ENCODE measurements around the gene FAN1.

FAN1 gene

DNA sequence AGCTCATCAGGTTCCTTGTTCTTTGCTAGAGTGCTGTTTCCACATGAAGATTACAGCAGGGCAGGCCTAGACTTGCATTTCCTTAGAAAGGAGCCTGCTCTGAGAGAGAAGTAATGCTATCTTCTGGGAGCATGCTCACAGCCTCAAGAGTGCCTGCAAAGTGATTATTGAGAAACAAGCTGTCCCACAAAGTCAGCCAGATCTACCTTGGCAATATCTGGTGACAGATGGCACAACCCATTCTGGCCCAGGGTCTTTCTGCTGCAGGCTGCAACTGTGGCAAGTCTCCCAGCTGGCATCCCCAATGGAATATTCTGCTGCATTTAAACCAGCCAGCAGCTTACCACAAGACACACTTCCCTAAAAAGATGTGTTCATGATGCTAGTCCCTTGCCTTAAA lies 58.4 kb downstream of the FAN1 start:
- DNase-seq: no peak

DNA sequence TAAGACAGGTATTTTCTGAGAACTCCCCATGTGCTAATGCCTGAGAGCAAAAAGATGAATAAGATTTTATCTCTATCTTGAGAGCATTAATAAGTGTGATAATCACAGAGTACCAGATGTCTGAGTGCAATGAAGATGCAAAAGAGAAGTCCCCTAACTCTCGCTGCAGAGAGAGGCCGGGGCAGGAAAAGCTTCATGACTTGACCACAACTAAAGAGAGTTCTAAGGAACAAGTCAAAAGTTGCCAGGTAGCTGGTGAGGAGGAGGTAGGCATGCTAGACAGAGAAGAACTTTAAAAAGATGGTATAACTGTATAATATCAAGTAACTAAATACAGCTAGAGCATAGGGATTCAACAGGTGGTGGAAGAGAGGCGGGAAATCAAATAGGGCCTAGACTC lies 58.9 kb downstream of the FAN1 start:
- DNase-seq: no peak

DNA sequence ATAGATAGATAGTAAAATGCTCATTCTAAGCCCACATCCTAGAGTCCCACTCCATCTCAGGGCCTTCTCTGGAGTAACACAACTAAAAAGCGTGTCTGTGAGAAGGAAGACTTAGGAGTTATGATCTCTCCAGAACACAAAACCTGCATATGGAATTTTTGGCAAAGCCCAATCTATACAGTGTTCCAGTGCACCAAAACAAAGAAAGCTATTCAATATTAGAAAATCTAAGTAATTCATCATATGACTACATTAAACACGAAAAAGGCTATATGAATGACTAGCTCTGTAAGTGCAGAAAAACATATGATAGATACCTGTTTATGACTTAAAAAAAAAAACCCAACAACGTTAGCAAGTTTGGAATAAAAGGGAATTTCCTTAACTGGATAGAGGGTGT lies 60.0 kb downstream of the FAN1 start:
- no peak for DNase-seq

- no peak for DNase-seq
Measured at GRCh38 chr15:30969724-30970123, 66.0 kb downstream of the FAN1 start.

DNA sequence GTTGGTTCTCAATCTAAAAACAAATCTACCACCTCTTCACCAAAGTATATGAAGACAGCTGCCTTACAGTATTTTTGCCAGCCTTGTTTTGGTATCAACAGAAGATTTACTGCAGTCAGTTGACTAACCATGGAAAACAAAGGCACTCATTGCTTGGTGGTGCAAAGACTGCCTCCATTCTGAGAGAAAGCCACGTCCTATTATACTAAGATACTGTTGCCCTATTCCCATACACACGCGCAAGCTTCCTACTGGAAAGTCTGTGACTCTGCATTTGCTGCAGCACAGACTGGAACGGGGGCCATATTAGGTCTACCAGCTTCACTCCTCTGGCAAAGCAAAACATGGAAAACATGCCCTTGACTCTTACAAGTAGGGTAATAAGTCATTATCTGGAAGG lies 69.7 kb downstream of the FAN1 start:
- DNase-seq: no peak

DNA sequence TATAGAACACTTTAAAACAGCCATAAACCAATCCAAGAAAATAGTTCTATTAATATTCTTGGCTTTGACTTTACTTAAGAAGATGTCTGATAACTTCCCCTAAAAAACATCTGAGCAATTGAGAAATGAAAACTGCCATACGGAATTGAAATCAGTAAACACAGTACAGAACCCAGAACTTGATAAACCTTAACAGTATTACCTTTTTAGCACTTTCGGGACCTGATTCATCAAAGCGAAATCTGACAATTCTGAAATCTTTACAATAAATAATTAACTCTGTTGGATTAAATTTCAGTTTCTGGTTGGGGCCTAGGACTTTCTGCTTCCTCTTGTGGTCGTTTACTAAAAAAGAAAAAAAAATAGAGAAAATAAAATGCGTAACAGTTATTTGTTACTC lies 70.4 kb downstream of the FAN1 start:
- DNase-seq: no peak

- no peak for DNase-seq
Measured at GRCh38 chr15:30978328-30978727, 74.6 kb downstream of the FAN1 start.

DNA sequence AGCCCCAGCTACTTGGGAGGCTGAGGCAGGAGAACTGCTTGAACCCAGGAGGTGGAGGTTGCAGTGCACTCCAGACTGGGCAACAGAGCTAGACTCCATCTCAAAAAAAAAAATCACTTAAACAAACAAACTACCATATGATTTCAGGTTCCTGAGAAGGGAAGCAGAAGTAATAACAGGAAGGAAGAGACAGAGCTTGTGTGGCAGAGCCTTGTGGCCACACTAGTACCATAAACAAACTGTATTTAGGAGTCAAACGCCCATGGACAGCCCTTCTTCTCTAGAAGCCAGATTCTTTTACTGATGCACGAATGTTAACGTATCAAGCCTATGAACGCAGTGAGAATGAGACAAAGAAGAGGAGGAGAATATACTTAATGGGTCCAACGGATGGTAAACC lies 75.7 kb downstream of the FAN1 start:
- no peak for DNase-seq

DNA sequence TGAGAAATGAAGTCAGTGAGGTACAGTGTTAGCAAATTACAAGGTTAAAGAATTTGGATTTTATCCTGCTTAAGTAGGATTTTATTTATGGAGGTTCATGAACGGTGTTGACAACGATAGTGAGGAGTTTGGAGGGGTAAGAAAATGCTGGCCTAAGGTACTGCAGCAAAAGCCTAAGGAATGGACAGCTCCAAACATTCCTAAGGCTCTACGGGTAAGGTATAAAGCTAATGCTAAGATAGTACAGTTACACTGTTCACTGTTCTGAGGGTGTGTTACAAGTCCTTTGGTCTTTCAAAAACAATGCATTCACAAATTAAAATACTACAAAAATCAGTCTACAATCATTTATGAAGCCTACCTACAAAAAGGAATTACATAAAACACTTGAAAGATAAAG lies 80.4 kb downstream of the FAN1 start:
- DNase-seq: no peak

- no peak for DNase-seq
Measured at GRCh38 chr15:30984542-30984941, 80.8 kb downstream of the FAN1 start.

DNA sequence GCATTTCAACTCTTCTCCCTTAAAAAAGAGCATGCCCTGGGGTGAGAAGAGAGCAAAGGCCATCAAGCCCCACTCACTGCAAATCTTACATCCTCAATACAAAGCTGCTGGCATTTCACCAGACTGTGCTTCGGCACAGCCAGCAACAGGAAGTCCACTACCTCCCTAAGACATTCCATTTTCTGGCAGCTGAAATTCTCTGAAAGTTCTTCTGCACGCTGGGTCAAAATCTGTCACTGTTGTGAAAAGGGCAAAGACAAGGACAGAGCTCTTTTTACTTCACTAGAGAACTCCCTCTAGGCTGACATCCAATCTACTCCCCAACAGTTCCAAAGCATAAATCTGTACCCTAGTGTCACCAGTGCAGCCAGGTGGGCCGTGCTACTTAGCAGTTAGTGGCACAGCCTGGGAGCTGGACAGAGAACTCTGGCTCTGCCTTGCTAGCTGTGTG lies 81.4 kb downstream of the FAN1 start:
- no peak for DNase-seq

DNA sequence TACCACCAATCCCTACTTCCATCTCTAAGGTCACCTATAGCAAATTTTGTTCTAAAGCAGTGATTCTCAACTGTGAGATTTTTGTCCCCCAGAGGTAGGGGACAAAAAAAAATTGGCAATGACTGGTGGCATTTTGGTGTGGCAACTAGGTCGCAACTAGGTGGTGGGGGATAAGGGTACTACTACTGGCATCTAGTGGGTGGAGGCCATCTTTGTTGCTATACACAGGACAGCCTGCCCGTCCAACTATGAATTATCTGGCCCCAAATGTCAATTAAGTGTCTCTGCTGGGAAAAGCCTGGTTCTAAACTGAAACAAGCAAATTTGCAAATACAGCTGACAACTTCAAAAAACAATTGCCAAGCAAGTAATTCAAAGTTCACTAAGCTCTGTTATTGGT lies 86.3 kb downstream of the FAN1 start:
- DNase-seq: no peak

- DNase-seq: no peak
Measured at GRCh38 chr15:30990446-30991254, 86.9 kb downstream of the FAN1 start.

- peak; percentile 74 to 77 for DNase-seq
Measured at GRCh38 chr15:30991255-30992235, 87.8 kb downstream of the FAN1 start, which contains the start of gene MTMR10. MTMR10 (minus strand) TSS chr15:30991628; CDS start chr15:30991506, 122 bp downstream.

DNA sequence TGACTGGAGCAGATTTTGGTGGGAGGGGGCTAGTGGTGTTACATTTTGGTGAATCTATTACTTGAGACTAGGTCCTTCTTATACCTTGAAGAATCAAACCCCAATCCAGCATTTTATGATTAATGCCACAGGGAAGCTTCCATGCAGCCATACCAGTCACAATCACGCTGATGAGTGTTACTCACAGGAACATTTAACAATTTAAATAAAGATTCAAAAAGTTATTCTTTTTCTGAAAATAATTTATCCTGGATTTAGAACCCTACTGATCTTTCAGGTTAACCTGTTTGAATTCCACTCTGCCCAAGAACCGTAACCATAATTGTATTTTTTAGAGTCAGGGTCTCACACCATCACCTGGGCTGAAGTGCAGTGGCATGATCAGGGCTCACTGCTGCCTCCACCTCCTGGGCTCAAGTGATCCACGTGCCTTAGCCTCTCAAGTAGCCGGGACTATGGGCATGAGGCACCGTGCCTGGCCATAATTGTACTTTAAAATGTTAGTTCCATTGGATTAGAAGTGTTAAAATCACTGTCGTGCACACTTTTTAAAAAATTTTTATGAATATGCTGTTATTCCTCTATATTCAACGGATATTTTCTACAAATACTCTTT lies 88.6 kb downstream of the FAN1 start:
- DNase-seq: no peak

Data from stimulated activated CD4-positive, alpha-beta T cell treated with anti-CD3 and anti-CD28 coated beads, Interleukin-2, amount 100 ng/mL, for 24 hours (primary cell).